HEK293 (cell line): ENCODE data around the gene DXO.

Experiments
- KLF16 ChIP-seq: fragments of 450-650 bp; formaldehyde crosslinking; IDR thresholded peaks from 2 replicates; pipeline ENCODE4 v1.5.1; 2017; ENCODE audit warnings: missing biosample characterization, missing genetic modification characterization
- ZBTB20 ChIP-seq: fragments of 450-650 bp; formaldehyde crosslinking; IDR thresholded peaks from 2 replicates; pipeline ENCODE4 v1.5.1; 2016; ENCODE audit warnings: missing biosample characterization, missing genetic modification characterization
- ZNF23 ChIP-seq: fragments of 450-650 bp; formaldehyde crosslinking; IDR thresholded peaks from 2 replicates; pipeline ENCODE4 v1.5.1; 2016; ENCODE audit warnings: missing biosample characterization, missing genetic modification characterization, borderline replicate concordance
- ZNF274 ChIP-seq, 2 experiments: fragments of 200-500 bp in 1 of 2; fragments of 450-650 bp in 1 of 2; sonication (Bioruptor generic) in 1 of 2; formaldehyde crosslinking in 1 of 2; IDR thresholded peaks; 2 replicates each; pipeline versions ENCODE4 v1.5.1 to v1.6.1; 2014 to 2016; ENCODE audit warnings: borderline replicate concordance in 1 of 2, inconsistent platforms in 1 of 2, low read length in 1 of 2, missing biosample characterization in 1 of 2, missing genetic modification characterization in 1 of 2
- ZNF624 ChIP-seq: fragments of 450-650 bp; formaldehyde crosslinking; IDR thresholded peaks from 2 replicates; pipeline ENCODE4 v1.5.1; 2017; ENCODE audit warnings: missing biosample characterization, missing genetic modification characterization
- TF ChIP-seq, protein P1 (sequence below): fragments of 450-650 bp; formaldehyde crosslinking; conservative IDR thresholded peaks from 2 replicates; pipeline ENCODE4 v1.5.1; 2016; ENCODE audit warnings: low read depth, missing biosample characterization, missing genetic modification characterization
- TF ChIP-seq, protein P2 (sequence below): fragments of 450-650 bp; formaldehyde crosslinking; IDR thresholded peaks from 2 replicates; pipeline ENCODE4 v1.5.1; 2016; ENCODE audit warnings: missing biosample characterization, missing genetic modification characterization
- TF ChIP-seq, protein P3 (sequence below): fragments of 450-650 bp; formaldehyde crosslinking; IDR thresholded peaks from 2 replicates; pipeline ENCODE4 v1.5.1; 2016; ENCODE audit warnings: missing biosample characterization, missing genetic modification characterization

- TF ChIP-seq, protein P1, sequence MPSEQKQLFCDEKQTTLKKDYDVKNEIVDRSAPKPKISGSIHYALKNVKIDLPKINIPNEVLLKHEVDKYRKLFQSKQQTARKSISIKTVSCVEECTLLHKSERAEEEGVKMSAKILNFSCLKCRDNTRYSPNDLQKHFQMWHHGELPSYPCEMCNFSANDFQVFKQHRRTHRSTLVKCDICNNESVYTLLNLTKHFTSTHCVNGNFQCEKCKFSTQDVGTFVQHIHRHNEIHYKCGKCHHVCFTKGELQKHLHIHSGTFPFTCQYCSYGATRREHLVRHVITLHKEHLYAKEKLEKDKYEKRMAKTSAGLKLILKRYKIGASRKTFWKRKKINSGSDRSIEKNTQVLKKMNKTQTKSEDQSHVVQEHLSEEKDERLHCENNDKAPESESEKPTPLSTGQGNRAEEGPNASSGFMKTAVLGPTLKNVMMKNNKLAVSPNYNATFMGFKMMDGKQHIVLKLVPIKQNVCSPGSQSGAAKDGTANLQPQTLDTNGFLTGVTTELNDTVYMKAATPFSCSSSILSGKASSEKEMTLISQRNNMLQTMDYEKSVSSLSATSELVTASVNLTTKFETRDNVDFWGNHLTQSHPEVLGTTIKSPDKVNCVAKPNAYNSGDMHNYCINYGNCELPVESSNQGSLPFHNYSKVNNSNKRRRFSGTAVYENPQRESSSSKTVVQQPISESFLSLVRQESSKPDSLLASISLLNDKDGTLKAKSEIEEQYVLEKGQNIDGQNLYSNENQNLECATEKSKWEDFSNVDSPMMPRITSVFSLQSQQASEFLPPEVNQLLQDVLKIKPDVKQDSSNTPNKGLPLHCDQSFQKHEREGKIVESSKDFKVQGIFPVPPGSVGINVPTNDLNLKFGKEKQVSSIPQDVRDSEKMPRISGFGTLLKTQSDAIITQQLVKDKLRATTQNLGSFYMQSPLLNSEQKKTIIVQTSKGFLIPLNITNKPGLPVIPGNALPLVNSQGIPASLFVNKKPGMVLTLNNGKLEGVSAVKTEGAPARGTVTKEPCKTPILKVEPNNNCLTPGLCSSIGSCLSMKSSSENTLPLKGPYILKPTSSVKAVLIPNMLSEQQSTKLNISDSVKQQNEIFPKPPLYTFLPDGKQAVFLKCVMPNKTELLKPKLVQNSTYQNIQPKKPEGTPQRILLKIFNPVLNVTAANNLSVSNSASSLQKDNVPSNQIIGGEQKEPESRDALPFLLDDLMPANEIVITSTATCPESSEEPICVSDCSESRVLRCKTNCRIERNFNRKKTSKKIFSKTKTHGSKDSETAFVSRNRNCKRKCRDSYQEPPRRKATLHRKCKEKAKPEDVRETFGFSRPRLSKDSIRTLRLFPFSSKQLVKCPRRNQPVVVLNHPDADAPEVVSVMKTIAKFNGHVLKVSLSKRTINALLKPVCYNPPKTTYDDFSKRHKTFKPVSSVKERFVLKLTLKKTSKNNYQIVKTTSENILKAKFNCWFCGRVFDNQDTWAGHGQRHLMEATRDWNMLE (tag by site-specific recombination) = no peak
- no peak for TF ChIP-seq KLF16
- TF ChIP-seq, protein P2, sequence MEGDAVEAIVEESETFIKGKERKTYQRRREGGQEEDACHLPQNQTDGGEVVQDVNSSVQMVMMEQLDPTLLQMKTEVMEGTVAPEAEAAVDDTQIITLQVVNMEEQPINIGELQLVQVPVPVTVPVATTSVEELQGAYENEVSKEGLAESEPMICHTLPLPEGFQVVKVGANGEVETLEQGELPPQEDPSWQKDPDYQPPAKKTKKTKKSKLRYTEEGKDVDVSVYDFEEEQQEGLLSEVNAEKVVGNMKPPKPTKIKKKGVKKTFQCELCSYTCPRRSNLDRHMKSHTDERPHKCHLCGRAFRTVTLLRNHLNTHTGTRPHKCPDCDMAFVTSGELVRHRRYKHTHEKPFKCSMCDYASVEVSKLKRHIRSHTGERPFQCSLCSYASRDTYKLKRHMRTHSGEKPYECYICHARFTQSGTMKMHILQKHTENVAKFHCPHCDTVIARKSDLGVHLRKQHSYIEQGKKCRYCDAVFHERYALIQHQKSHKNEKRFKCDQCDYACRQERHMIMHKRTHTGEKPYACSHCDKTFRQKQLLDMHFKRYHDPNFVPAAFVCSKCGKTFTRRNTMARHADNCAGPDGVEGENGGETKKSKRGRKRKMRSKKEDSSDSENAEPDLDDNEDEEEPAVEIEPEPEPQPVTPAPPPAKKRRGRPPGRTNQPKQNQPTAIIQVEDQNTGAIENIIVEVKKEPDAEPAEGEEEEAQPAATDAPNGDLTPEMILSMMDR (tag by site-specific recombination) = no peak
- TF ChIP-seq ZNF274 (IDR thresholded peaks at IDR 0.05; ENCODE audit: low read length) = no peak
- no peak for TF ChIP-seq ZNF274 (tag by site-specific recombination; IDR thresholded peaks at IDR 0.05; ENCODE audit: borderline replicate concordance)
- TF ChIP-seq, protein P3, sequence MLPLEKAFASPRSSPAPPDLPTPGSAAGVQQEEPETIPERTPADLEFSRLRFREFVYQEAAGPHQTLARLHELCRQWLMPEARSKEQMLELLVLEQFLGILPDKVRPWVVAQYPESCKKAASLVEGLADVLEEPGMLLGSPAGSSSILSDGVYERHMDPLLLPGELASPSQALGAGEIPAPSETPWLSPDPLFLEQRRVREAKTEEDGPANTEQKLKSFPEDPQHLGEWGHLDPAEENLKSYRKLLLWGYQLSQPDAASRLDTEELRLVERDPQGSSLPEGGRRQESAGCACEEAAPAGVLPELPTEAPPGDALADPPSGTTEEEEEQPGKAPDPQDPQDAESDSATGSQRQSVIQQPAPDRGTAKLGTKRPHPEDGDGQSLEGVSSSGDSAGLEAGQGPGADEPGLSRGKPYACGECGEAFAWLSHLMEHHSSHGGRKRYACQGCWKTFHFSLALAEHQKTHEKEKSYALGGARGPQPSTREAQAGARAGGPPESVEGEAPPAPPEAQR = no peak
- TF ChIP-seq ZNF624 = no peak
- no peak for TF ChIP-seq ZBTB20
- no peak for TF ChIP-seq ZNF23 (tag by site-specific recombination)
Measured at GRCh38 chr6:31933537-31933936, 38.4 kb downstream of the DXO start.
